Lower lobe of right lung (tissue), 2 donors: ENCODE data around the gene SECTM1. TPM values are rescaled to one million over a fixed set of nuclear protein-coding genes. Genes with fewer than 3 reads are reported as not detected.
A peak's percentile ranks its signal among the peaks of the same experiment; 100 is the strongest.

Experiments used
- ATAC-seq, 2 donors: fragments of 200-7000 bp; cut with Tn5 transposase; one replicate each; pipeline ENCODE4 v1.9.1; 2020 to 2022; ENCODE audit warnings: mild to moderate bottlenecking in 2 of 2, moderate library complexity in 2 of 2
- DNase-seq: peaks from one replicate; pipeline ENCODE4 v3.0.0-alpha.2; 2020
- H3K27ac ChIP-seq: fragments of 200-600 bp; one replicate; pipeline ENCODE4 v1.8.0; 2022
- H3K27me3 ChIP-seq: fragments of 200-600 bp; one replicate; pipeline ENCODE4 v1.8.0; 2022; ENCODE audit warnings: low read depth
- H3K36me3 ChIP-seq: fragments of 200-600 bp; one replicate; pipeline ENCODE4 v1.8.0; 2022; ENCODE audit warnings: mild to moderate bottlenecking
- H3K4me1 ChIP-seq: fragments of 200-600 bp; one replicate; pipeline ENCODE4 v1.8.0; 2022
- H3K4me3 ChIP-seq: fragments of 200-600 bp; one replicate; pipeline ENCODE4 v1.8.0; 2022; ENCODE audit warnings: mild to moderate bottlenecking
- H3K9me3 ChIP-seq: fragments of 200-600 bp; one replicate; pipeline ENCODE4 v1.8.0; 2022
- CTCF ChIP-seq: fragments of 200-600 bp; IDR thresholded peaks from one replicate; pipeline ENCODE4 v1.8.0; 2022; ENCODE audit warnings: antibody characterized with exemption, mild to moderate bottlenecking
- intact Hi-C: fragments of 100-400 bp; cut with DNase I; formaldehyde crosslinking; loops from one replicate; pipeline ENCODE4 v1.11.0; 2022
- total RNA-seq: library from RNA; stranded (reverse); fragmentation: NEBNext Ultra II Directional; extraction: Animal tissue kit (Norgen Biotek cat#: 25700); gene quantifications from one replicate; pipeline ENCODE4 v1.2.1, GENCODE V29; 2021
- donor health status: DM: no; HTN: yes; CAD: no; lungs with severe emphysema.

SECTM1 gene
- total RNA-seq, 1 donor from 2014 or later, result 44.5 TPM

GRCh38 chr17:82278308-82278707, 55.3 kb downstream of the SECTM1 start:
- Histone ChIP-seq H3K27me3 (no peaks in the 10 kb centered on the region), H3K9me3 (no peaks in the 10 kb centered on the region), H3K27ac (no peak overlapping the region), H3K4me1 (peaks cover 35% of the 10 kb centered on the region), H3K4me3 (no peak overlapping the region), H3K36me3 (peaks cover 4% of the 10 kb centered on the region)
- TF ChIP-seq CTCF, result no peak
- no peak for DNase-seq
- ATAC-seq, result no peak
- intact Hi-C loops, result no loop called here

- no peaks in the 10 kb centered on the region for H3K27me3 ChIP-seq
- H3K9me3 ChIP-seq, result no peaks in the 10 kb centered on the region
- intact Hi-C loops, result no loop called here
- TF ChIP-seq CTCF, result no peak
- H3K36me3 ChIP-seq, result peaks cover 4% of the 10 kb centered on the region
- H3K4me3 ChIP-seq, result no peak overlapping the region
- no peak overlapping the region for H3K27ac ChIP-seq
- peaks cover 31% of the 10 kb centered on the region for H3K4me1 ChIP-seq
- DNase-seq, result no peak
- ATAC-seq, result no peak
Observed at GRCh38 chr17:82277851-82278250, 55.7 kb downstream of the SECTM1 start.

GRCh38 chr17:82276938-82277337, 56.6 kb downstream of the SECTM1 start:
- no peaks in the 10 kb centered on the region for H3K9me3 ChIP-seq
- no peaks in the 10 kb centered on the region for H3K27me3 ChIP-seq
- H3K27ac ChIP-seq, result no peak overlapping the region
- TF ChIP-seq CTCF, result no peak
- peaks cover 27% of the 10 kb centered on the region for H3K4me1 ChIP-seq
- H3K4me3 ChIP-seq, result no peak overlapping the region
- no peak for ATAC-seq
- H3K36me3 ChIP-seq, result peaks cover 7% of the 10 kb centered on the region
- no peak for DNase-seq
- intact Hi-C loops, result no loop called here

- H3K4me1 ChIP-seq, result peaks cover 33% of the 10 kb centered on the region
- no peaks in the 10 kb centered on the region for H3K9me3 ChIP-seq
- TF ChIP-seq CTCF, result no peak
- H3K36me3 ChIP-seq, result peaks cover 23% of the 10 kb centered on the region
- no peak for ATAC-seq
- no peak for DNase-seq
- intact Hi-C loops, result no loop called here
- H3K27ac ChIP-seq, result no peak overlapping the region
- H3K4me3 ChIP-seq, result no peak overlapping the region
- H3K27me3 ChIP-seq, result no peaks in the 10 kb centered on the region
Observed at GRCh38 chr17:82275326-82275725, 58.2 kb downstream of the SECTM1 start.

GRCh38 chr17:82274134-82275020, 59.2 kb downstream of the SECTM1 start:
- no peaks in the 10 kb centered on the region for H3K27me3 ChIP-seq
- DNase-seq (no peak), ATAC-seq (no peak)
- peak overlapping the region; percentile 99 for H3K27ac ChIP-seq
- TF ChIP-seq CTCF, result no peak
- peak overlapping the region; percentile 92 for H3K4me3 ChIP-seq
- peaks cover 42% of the 10 kb centered on the region for H3K4me1 ChIP-seq
- intact Hi-C loops, result no loop called here
- H3K9me3 ChIP-seq, result no peaks in the 10 kb centered on the region
- peaks cover 33% of the 10 kb centered on the region for H3K36me3 ChIP-seq
